GM12878 (cell line): ENCODE data around the gene IQCF2. TPM values are rescaled to one million over a fixed set of nuclear protein-coding genes. Genes with fewer than 3 reads are reported as not detected.

Source experiments
- ATAC-seq: fragments of 200-7000 bp; cut with Tn5 transposase; 3 replicates; pipeline ENCODE4 v1.9.1; 2020; ENCODE audit warnings: mild to moderate bottlenecking, moderate library complexity
- BruUV-seq: library from RNA; stranded (reverse); fragments of 400-500 nt; replicated peaks from 2 replicates; lab custom pipeline; 2021; lab: Mats Ljungman, UMichigan
- CTCF ChIA-PET: fragments of 300-600 bp; sonication (Branson Sonifier 250); formaldehyde crosslinking; extraction: SDS; loops from one replicate; lab custom pipeline; 2021; ENCODE audit warnings: inconsistent platforms; lab: Yijun Ruan, JAX
- POLR2A ChIA-PET: fragments of 350-600 bp; formaldehyde crosslinking; extraction: SDS; loops from one replicate; lab custom pipeline; 2021; ENCODE audit warnings: inconsistent platforms; lab: Charles Lee
- RAD21 ChIA-PET: fragments of 300-600 bp; sonication (Branson Sonifier 250); formaldehyde crosslinking; loops from one replicate; lab custom pipeline; 2023; ENCODE audit warnings: antibody characterized with exemption; ENCODE audit not compliant: unreplicated experiment; lab: Charles Lee
- SMC1A ChIA-PET: fragments of 300-600 bp; sonication (Branson Sonifier 250); formaldehyde crosslinking; loops from one replicate; lab custom pipeline; 2023; ENCODE audit not compliant: unreplicated experiment, uncharacterized antibody; lab: Charles Lee
- DNase-seq: peaks from one replicate; pipeline ENCODE4 v3.0.0-alpha.2; 2011; ENCODE audit warnings: low read depth, low spot score
- FAIRE-seq: peaks from 3 replicates; lab custom pipeline; 2011; peaks lifted over from hg19 to GRCh38; lab: Jason Lieb, UNC
- H2AFZ ChIP-seq: 2 replicates; pipeline ENCODE4 v1.6.0; 2011; ENCODE audit warnings: low read depth, low read length, control low read depth; ENCODE audit not compliant: control insufficient read depth
- H3K27ac ChIP-seq: 2 replicates; pipeline ENCODE4 v1.5.1; 2011; ENCODE audit warnings: control low read depth; ENCODE audit not compliant: control insufficient read depth, insufficient read depth
- H3K27me3 ChIP-seq, 2 experiments: replicated peaks in 1 of 2; 2 replicates each; pipeline versions ENCODE4 v1.6.0 to v1.6.1; 2011; ENCODE audit warnings: low read length in 1 of 2; ENCODE audit not compliant: control insufficient read depth in 2 of 2, insufficient read depth in 2 of 2
- H3K36me3 ChIP-seq, 2 experiments: 2 replicates each; pipeline ENCODE4 v1.5.1; 2011; ENCODE audit warnings: low read length in 1 of 2; ENCODE audit not compliant: control insufficient read depth in 2 of 2, insufficient read depth in 2 of 2
- H3K4me1 ChIP-seq: 2 replicates; pipeline ENCODE4 v1.6.1; 2011; ENCODE audit warnings: mild to moderate bottlenecking, low read length, moderate library complexity, mixed read lengths; ENCODE audit not compliant: control insufficient read depth, insufficient read depth
- H3K4me2 ChIP-seq: 2 replicates; pipeline ENCODE4 v1.6.0; 2011; ENCODE audit warnings: control low read depth; ENCODE audit not compliant: control insufficient read depth, insufficient read depth
- H3K4me3 ChIP-seq: fragments of 200-600 bp; sonication (generic); 2 replicates; pipeline ENCODE4 v1.5.1; 2016
- H3K79me2 ChIP-seq: 2 replicates; pipeline ENCODE4 v1.6.0; 2011; ENCODE audit warnings: low read length; ENCODE audit not compliant: control insufficient read depth, insufficient read depth
- H3K9ac ChIP-seq: 2 replicates; pipeline ENCODE4 v1.8.0; 2011; ENCODE audit warnings: low read length, control low read depth, mixed read lengths; ENCODE audit not compliant: control insufficient read depth, insufficient read depth
- H3K9me3 ChIP-seq: replicated peaks from 3 replicates; pipeline ENCODE4 v1.5.1; 2011; ENCODE audit warnings: mild to moderate bottlenecking, low read length; ENCODE audit not compliant: control insufficient read depth, insufficient read depth
- H4K20me1 ChIP-seq: 2 replicates; pipeline ENCODE4 v1.6.0; 2011; ENCODE audit not compliant: control insufficient read depth, insufficient read depth
- BCL11A ChIP-seq: IDR thresholded peaks from 2 replicates; pipeline ENCODE4 v1.6.1; 2011; ENCODE audit warnings: low read depth, low read length
- BRCA1 ChIP-seq: IDR thresholded peaks from 2 replicates; pipeline ENCODE4 v1.6.1; 2011; ENCODE audit warnings: low read depth, low read length, improper control_type of control experiment
- CHD1 ChIP-seq: IDR thresholded peaks from 2 replicates; pipeline ENCODE4 v1.6.1; 2012; ENCODE audit warnings: low read depth, low read length, improper control_type of control experiment
- FOXM1 ChIP-seq: IDR thresholded peaks from 2 replicates; pipeline ENCODE4 v1.6.1; 2012; ENCODE audit warnings: low read depth, mild to moderate bottlenecking, inconsistent platforms, low read length, moderate library complexity
- HCFC1 ChIP-seq: fragments of 150-350 bp; IDR thresholded peaks from 2 replicates; pipeline ENCODE4 v1.6.1; 2014; ENCODE audit warnings: low read length
- IKZF1 ChIP-seq: fragments of 450-650 bp; conservative IDR thresholded peaks from 2 replicates; pipeline ENCODE4 v1.6.1; 2017; ENCODE audit warnings: antibody characterized with exemption, mild to moderate bottlenecking
- IRF4 ChIP-seq: IDR thresholded peaks from 2 replicates; pipeline ENCODE4 v1.6.1; 2011; ENCODE audit warnings: low read depth, low read length
- LARP7 ChIP-seq: fragments of 450-650 bp; IDR thresholded peaks from 2 replicates; pipeline ENCODE4 v1.6.1; 2017; ENCODE audit warnings: mild to moderate bottlenecking
- NR2F1 ChIP-seq: fragments of 450-650 bp; conservative IDR thresholded peaks from 2 replicates; pipeline ENCODE4 v1.6.1; 2017; ENCODE audit warnings: mild to moderate bottlenecking
- PAX8 ChIP-seq: fragments of 450-650 bp; IDR thresholded peaks from 2 replicates; pipeline ENCODE4 v1.6.1; 2017; ENCODE audit warnings: mild to moderate bottlenecking, moderate library complexity
- SP1 ChIP-seq: IDR thresholded peaks from one replicate; pipeline ENCODE4 v1.6.1; 2011; ENCODE audit warnings: low read depth, low read length
- SPI1 ChIP-seq: IDR thresholded peaks from 2 replicates; pipeline ENCODE4 v1.6.1; 2011; ENCODE audit warnings: low read depth, mild to moderate bottlenecking, low read length, moderate library complexity, borderline replicate concordance; ENCODE audit not compliant: insufficient read depth
- TAF1 ChIP-seq: IDR thresholded peaks from 2 replicates; pipeline ENCODE4 v1.6.1; 2011; ENCODE audit warnings: mild to moderate bottlenecking, low read depth, low read length, borderline replicate concordance
- TCF7 ChIP-seq: IDR thresholded peaks from 2 replicates; pipeline ENCODE4 v1.6.1; 2014; ENCODE audit warnings: antibody characterized with exemption, borderline replicate concordance
- ZNF274 ChIP-seq: IDR thresholded peaks from one replicate; pipeline ENCODE4 v1.8.0; 2011; ENCODE audit not compliant: insufficient read length, insufficient read depth
- WGBS: methylation state at CpG from one replicate; pipeline ENCODE4 v1.1.6; 2016; ENCODE audit warnings: low lambda C conversion rate; ENCODE audit not compliant: insufficient replicate concordance, insufficient coverage; ENCODE audit errors: missing lambda C conversion rate; 5-methylcytosine and 5-hydroxymethylcytosine counted together
- in situ Hi-C: fragments of 300-500 bp; cut with MboI; formaldehyde crosslinking; loops from 9 replicates; pipeline ENCODE4 v1.14.3; 2018; ENCODE audit warnings: mixed read lengths
- intact Hi-C: fragments of 100-400 bp; cut with micrococcal nuclease; formaldehyde crosslinking; loops from one replicate; pipeline ENCODE4 v1.14.2; 2022; ENCODE audit not compliant: unreplicated experiment
- polyA plus RNA-seq, 11 experiments: library from polyadenylated mRNA; depleted of rRNA in 4 of 11; unstranded in 6 of 11; stranded (reverse) in 5 of 11; fragments of >200 nt; fragmentation: Nextera tagmentation in 4 of 11; fragmentation: Illumina TruSeq in 1 of 11; extraction: Ambion mirVana in 4 of 11; extraction: Trizol in 1 of 11; gene quantifications; 1 replicate in 1 of 11; 2 replicates in 10 of 11; pipeline versions ENCODE4 v1.2.1 to v1.2.3, GENCODE V29; 2011 to 2016; ENCODE audit warnings: inconsistent platforms in 2 of 11, missing spikeins in 2 of 11, low read depth in 1 of 11
- total RNA-seq, 4 experiments: library from RNA; depleted of rRNA in 3 of 4; stranded (reverse); fragments of >200 nt in 3 of 4; fragmentation: Illumina TruSeq in 1 of 4; extraction: Trizol in 1 of 4; gene quantifications; 2 replicates each; pipeline versions ENCODE4 v1.2.1 to v1.2.3, GENCODE V29; 2013 to 2021
- TF ChIP-seq, protein P1 (sequence below): fragments of 450-650 bp; IDR thresholded peaks from 2 replicates; pipeline ENCODE4 v1.6.1; 2017; ENCODE audit warnings: mild to moderate bottlenecking, moderate library complexity
- TF ChIP-seq, protein P2 (sequence below): IDR thresholded peaks from 2 replicates; pipeline ENCODE4 v1.6.1; 2012; ENCODE audit warnings: low read length, inconsistent platforms
- TF ChIP-seq, protein P3 (sequence below), 3 experiments: IDR thresholded peaks in 2 of 3; conservative IDR thresholded peaks in 1 of 3; 2 replicates each; pipeline ENCODE4 v1.5.1; 2011; ENCODE audit warnings: low read depth in 3 of 3, low read length in 3 of 3, mild to moderate bottlenecking in 3 of 3, control low read depth in 2 of 3, moderate library complexity in 2 of 3, inconsistent platforms in 1 of 3, mixed read lengths in 1 of 3; ENCODE audit not compliant: control insufficient read depth in 2 of 3, insufficient read depth in 1 of 3; ENCODE audit errors: extremely low read depth in 1 of 3
- TF ChIP-seq, protein P4 (sequence below): IDR thresholded peaks from 2 replicates; pipeline ENCODE4 v1.6.1; 2012; ENCODE audit warnings: low read depth, low read length, improper control_type of control experiment

The IQCF2 gene
- total and polyA plus RNA-seq, 10 of the 15 experiments (the other 5 are each of a cell fraction or from before 2014, with no cell fraction given): not detected

DNA sequence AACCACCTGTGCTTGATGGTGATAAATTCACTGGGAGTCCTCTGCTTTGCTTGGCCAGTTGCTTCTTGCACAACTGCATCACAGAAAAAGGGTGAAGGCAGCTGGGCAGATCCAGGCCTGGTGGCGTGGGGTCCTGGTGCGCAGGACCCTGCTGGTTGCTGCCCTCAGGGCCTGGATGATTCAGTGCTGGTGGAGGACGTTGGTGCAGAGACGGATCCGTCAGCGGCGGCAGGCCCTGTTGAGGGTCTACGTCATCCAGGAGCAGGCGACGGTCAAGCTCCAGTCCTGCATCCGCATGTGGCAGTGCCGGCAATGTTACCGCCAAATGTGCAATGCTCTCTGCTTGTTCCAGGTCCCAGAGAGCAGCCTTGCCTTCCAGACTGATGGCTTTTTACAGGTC is 31.1 kb upstream of the IQCF2 start:
- TF ChIP-seq PAX8: no peak
- TF ChIP-seq, protein P1, sequence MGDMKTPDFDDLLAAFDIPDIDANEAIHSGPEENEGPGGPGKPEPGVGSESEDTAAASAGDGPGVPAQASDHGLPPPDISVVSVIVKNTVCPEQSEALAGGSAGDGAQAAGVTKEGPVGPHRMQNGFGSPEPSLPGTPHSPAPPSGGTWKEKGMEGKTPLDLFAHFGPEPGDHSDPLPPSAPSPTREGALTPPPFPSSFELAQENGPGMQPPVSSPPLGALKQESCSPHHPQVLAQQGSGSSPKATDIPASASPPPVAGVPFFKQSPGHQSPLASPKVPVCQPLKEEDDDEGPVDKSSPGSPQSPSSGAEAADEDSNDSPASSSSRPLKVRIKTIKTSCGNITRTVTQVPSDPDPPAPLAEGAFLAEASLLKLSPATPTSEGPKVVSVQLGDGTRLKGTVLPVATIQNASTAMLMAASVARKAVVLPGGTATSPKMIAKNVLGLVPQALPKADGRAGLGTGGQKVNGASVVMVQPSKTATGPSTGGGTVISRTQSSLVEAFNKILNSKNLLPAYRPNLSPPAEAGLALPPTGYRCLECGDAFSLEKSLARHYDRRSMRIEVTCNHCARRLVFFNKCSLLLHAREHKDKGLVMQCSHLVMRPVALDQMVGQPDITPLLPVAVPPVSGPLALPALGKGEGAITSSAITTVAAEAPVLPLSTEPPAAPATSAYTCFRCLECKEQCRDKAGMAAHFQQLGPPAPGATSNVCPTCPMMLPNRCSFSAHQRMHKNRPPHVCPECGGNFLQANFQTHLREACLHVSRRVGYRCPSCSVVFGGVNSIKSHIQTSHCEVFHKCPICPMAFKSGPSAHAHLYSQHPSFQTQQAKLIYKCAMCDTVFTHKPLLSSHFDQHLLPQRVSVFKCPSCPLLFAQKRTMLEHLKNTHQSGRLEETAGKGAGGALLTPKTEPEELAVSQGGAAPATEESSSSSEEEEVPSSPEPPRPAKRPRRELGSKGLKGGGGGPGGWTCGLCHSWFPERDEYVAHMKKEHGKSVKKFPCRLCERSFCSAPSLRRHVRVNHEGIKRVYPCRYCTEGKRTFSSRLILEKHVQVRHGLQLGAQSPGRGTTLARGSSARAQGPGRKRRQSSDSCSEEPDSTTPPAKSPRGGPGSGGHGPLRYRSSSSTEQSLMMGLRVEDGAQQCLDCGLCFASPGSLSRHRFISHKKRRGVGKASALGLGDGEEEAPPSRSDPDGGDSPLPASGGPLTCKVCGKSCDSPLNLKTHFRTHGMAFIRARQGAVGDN: no peak
- TF ChIP-seq ZNF274: no peak
- TF ChIP-seq, protein P2, sequence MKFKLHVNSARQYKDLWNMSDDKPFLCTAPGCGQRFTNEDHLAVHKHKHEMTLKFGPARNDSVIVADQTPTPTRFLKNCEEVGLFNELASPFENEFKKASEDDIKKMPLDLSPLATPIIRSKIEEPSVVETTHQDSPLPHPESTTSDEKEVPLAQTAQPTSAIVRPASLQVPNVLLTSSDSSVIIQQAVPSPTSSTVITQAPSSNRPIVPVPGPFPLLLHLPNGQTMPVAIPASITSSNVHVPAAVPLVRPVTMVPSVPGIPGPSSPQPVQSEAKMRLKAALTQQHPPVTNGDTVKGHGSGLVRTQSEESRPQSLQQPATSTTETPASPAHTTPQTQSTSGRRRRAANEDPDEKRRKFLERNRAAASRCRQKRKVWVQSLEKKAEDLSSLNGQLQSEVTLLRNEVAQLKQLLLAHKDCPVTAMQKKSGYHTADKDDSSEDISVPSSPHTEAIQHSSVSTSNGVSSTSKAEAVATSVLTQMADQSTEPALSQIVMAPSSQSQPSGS: no peak
- TF ChIP-seq SPI1: no peak
- no peak for TF ChIP-seq BCL11A
- no peak for TF ChIP-seq SP1
- TF ChIP-seq BRCA1: no peak
- TF ChIP-seq NR2F1: no peak
- TF ChIP-seq LARP7: no peak
- no peak for TF ChIP-seq FOXM1
- no peak for TF ChIP-seq IRF4
- TF ChIP-seq HCFC1: no peak
- TF ChIP-seq, protein P3, sequence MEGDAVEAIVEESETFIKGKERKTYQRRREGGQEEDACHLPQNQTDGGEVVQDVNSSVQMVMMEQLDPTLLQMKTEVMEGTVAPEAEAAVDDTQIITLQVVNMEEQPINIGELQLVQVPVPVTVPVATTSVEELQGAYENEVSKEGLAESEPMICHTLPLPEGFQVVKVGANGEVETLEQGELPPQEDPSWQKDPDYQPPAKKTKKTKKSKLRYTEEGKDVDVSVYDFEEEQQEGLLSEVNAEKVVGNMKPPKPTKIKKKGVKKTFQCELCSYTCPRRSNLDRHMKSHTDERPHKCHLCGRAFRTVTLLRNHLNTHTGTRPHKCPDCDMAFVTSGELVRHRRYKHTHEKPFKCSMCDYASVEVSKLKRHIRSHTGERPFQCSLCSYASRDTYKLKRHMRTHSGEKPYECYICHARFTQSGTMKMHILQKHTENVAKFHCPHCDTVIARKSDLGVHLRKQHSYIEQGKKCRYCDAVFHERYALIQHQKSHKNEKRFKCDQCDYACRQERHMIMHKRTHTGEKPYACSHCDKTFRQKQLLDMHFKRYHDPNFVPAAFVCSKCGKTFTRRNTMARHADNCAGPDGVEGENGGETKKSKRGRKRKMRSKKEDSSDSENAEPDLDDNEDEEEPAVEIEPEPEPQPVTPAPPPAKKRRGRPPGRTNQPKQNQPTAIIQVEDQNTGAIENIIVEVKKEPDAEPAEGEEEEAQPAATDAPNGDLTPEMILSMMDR (IDR thresholded peaks at IDR 0.05 in 2 of 3, conservative IDR thresholded peaks at IDR 0.05 in 1 of 3; ENCODE audit: control insufficient read depth in 2 of 3, extremely low read depth in 1 of 3, insufficient read depth in 1 of 3, low read depth in 3 of 3, low read length in 3 of 3): no peak
- TF ChIP-seq TCF7: no peak
- no peak for TF ChIP-seq TAF1
- no peak for TF ChIP-seq IKZF1
- TF ChIP-seq, protein P4, sequence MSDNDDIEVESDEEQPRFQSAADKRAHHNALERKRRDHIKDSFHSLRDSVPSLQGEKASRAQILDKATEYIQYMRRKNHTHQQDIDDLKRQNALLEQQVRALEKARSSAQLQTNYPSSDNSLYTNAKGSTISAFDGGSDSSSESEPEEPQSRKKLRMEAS: no peak
- TF ChIP-seq CHD1: no peak
- in situ Hi-C loops: no loop called here
- intact Hi-C loops: no loop called here
- ChIA-PET RAD21 (no interaction called here), SMC1A (no interaction called here), POLR2A (no interaction called here), CTCF (no interaction called here)
- DNase-seq (no peak), FAIRE-seq (no peak), ATAC-seq (no peak)
- no peak overlapping the region for H3K4me2 ChIP-seq
- no peak overlapping the region for H3K4me3 ChIP-seq
- H4K20me1 ChIP-seq: no peaks in the 10 kb centered on the region
- 72% methylated on average over 13 of the region's 13 CpGs for WGBS
- no peaks in the 10 kb centered on the region for H3K4me1 ChIP-seq
- H3K36me3 ChIP-seq: no peaks in the 10 kb centered on the region
- H3K79me2 ChIP-seq: no peaks in the 10 kb centered on the region
- H2AFZ ChIP-seq: no peak overlapping the region
- no peaks in the 10 kb centered on the region; the same call in 2 of the 3 replicates for H3K9me3 ChIP-seq
- H3K27me3 ChIP-seq: no peaks in the 10 kb centered on the region
- no peak overlapping the region for H3K27ac ChIP-seq
- BruUV-seq: no TSS peak
- H3K9ac ChIP-seq: no peak overlapping the region
